ENCODE data around the gene RXFP4. TPM values are rescaled to one million over a fixed set of nuclear protein-coding genes. Genes with fewer than 3 reads are reported as not detected.

Gene RXFP4
- total RNA-seq, 1 donor from 2014 or later = not detected

DNA sequence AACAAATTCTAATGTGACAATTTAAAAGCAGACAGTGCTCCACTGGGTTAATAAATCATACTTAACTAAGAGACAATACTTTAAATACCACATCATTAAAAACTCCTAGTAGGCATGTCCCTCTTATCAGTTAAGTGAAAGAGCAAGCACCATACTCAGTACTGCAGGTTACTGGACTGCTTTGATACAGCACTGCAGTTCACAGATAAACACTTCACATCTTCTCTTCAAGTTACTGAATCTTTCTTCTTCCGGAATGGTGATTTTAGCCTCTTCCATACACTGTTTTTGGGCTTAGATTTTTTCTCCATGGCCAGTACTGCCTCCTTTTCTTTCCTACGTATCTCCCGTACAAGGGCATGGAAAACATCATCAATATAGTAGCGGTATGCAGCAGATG, 41.3 kb upstream of the RXFP4 start:
- no peaks in the 10 kb centered on the region for H3K27me3 ChIP-seq
- H3K79me2 ChIP-seq (ENCODE audit: low read depth) = no peaks in the 10 kb centered on the region
- no peak for DNase-seq (ENCODE audit: low spot score)
- no peak overlapping the region for H3K27ac ChIP-seq
- peaks cover 24% of the 10 kb centered on the region for H3K36me3 Mint-ChIP-seq
- no peak overlapping the region for H2AFZ ChIP-seq (replicated peaks)
- H3K9me3 ChIP-seq (ENCODE audit: low read depth) = no peaks in the 10 kb centered on the region
- H4K20me1 ChIP-seq (ENCODE audit: low read depth) = peaks cover 3% of the 10 kb centered on the region
- peaks cover 24% of the 10 kb centered on the region for H3K36me3 ChIP-seq
- H3K4me2 ChIP-seq = no peak overlapping the region
- H3K9me3 Mint-ChIP-seq = no peaks in the 10 kb centered on the region
- H3K4me3 ChIP-seq = no peak overlapping the region
- peaks cover 2% of the 10 kb centered on the region for H3K27me3 Mint-ChIP-seq (ENCODE audit: insufficient read depth, low read depth)
- no peak overlapping the region for H3K27ac Mint-ChIP-seq
- H3K9ac ChIP-seq = no peak overlapping the region
- H3F3A ChIP-seq (ENCODE audit: low read depth) = peaks cover 8% of the 10 kb centered on the region
- no peak overlapping the region for H3K4me3 Mint-ChIP-seq
- no peaks in the 10 kb centered on the region for H3K4me1 Mint-ChIP-seq
- no peaks in the 10 kb centered on the region for H3K4me1 ChIP-seq
- TF ChIP-seq EZH2 (IDR thresholded peaks at IDR 0.05) (no peak), EZH2phosphoT487 (IDR thresholded peaks at IDR 0.05) (no peak), CTCF (IDR thresholded peaks at IDR 0.05) (no peak)

GRCh38 chr1:155904261-155904660, 37.2 kb upstream of the RXFP4 start:
- no peaks in the 10 kb centered on the region for H3K27me3 ChIP-seq
- H3K9ac ChIP-seq = no peak overlapping the region
- no peaks in the 10 kb centered on the region for H4K20me1 ChIP-seq (ENCODE audit: low read depth)
- TF ChIP-seq EZH2 (IDR thresholded peaks at IDR 0.05) (no peak), EZH2phosphoT487 (IDR thresholded peaks at IDR 0.05) (no peak), CTCF (IDR thresholded peaks at IDR 0.05) (no peak)
- no peaks in the 10 kb centered on the region for H3K4me1 Mint-ChIP-seq
- no peak for DNase-seq (ENCODE audit: low spot score)
- peaks cover 6% of the 10 kb centered on the region for H3K27me3 Mint-ChIP-seq (ENCODE audit: insufficient read depth, low read depth)
- no peak overlapping the region for H3K27ac Mint-ChIP-seq
- H3K79me2 ChIP-seq (ENCODE audit: low read depth) = peaks cover 11% of the 10 kb centered on the region
- no peaks in the 10 kb centered on the region for H3K4me1 ChIP-seq
- H3F3A ChIP-seq (ENCODE audit: low read depth) = peaks cover under 1% of the 10 kb centered on the region
- H3K4me2 ChIP-seq = no peak overlapping the region
- no peaks in the 10 kb centered on the region for H3K9me3 ChIP-seq (ENCODE audit: low read depth)
- peaks cover 21% of the 10 kb centered on the region for H3K36me3 Mint-ChIP-seq
- H3K4me3 Mint-ChIP-seq = no peak overlapping the region
- H3K9me3 Mint-ChIP-seq = no peaks in the 10 kb centered on the region
- peaks cover 22% of the 10 kb centered on the region for H3K36me3 ChIP-seq
- H3K27ac ChIP-seq = no peak overlapping the region
- H3K4me3 ChIP-seq = no peak overlapping the region
- H2AFZ ChIP-seq (replicated peaks) = no peak overlapping the region

DNA sequence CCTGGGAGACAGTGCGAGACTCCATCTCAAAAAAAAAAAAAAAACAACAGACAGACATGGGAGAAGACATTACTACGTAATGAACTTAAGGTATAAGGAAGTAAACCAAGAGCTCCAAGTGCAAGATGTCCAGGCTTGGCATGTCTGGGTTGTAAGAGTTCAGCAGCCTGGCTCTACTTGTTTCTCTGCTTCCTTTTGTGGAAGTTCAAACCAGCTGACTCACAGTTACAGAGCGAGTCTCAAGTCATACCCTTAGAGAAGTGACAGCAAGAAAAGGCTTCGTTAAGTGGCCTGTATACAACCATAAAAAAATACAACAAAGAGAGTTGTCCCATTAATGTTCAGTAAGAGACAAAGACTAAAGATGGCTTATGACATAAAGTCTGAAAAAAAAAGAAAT, 31.5 kb upstream of the RXFP4 start:
- Histone ChIP-seq H3K4me3 (peak overlapping the region; percentile 87), H3K79me2 (ENCODE audit: low read depth) (peaks cover 28% of the 10 kb centered on the region), H3K9ac (no peak overlapping the region), H2AFZ (replicated peaks) (no peak overlapping the region), H3K4me1 (no peaks in the 10 kb centered on the region), H3K4me2 (peak overlapping the region; percentile 84), H4K20me1 (ENCODE audit: low read depth) (no peaks in the 10 kb centered on the region), H3K36me3 (peaks cover 8% of the 10 kb centered on the region), H3K27me3 (no peaks in the 10 kb centered on the region), H3K9me3 (ENCODE audit: low read depth) (no peaks in the 10 kb centered on the region), H3F3A (ENCODE audit: low read depth) (peaks cover 44% of the 10 kb centered on the region), H3K27ac (no peak overlapping the region)
- TF ChIP-seq CTCF (IDR thresholded peaks at IDR 0.05) = no peak
- TF ChIP-seq EZH2 (IDR thresholded peaks at IDR 0.05) = no peak
- TF ChIP-seq EZH2phosphoT487 (IDR thresholded peaks at IDR 0.05) = no peak
- DNase-seq (ENCODE audit: low spot score) = no peak
- peaks cover 4% of the 10 kb centered on the region for H3K27me3 Mint-ChIP-seq (ENCODE audit: insufficient read depth, low read depth)
- peaks cover 16% of the 10 kb centered on the region for H3K36me3 Mint-ChIP-seq
- H3K27ac Mint-ChIP-seq = no peak overlapping the region
- H3K4me1 Mint-ChIP-seq = peaks cover 17% of the 10 kb centered on the region
- no peaks in the 10 kb centered on the region for H3K9me3 Mint-ChIP-seq
- peak overlapping the region; percentile 95 for H3K4me3 Mint-ChIP-seq

Data from neural progenitor cell (in vitro differentiated cells).